HG02623 (cell line): ENCODE results near the gene GRIA3.
A peak's percentile ranks its signal among the peaks of the same experiment; 100 is the strongest.
"Not testable (repeated sequence)": the region's sequence is repeated elsewhere in the genome, so short reads cannot be mapped to it uniquely, and the experiment has no call there.

Source experiments
- ATAC-seq: cut with Tn5 transposase; IDR thresholded peaks from one replicate; pipeline ENCODE4 v1.9.1; 2021; ENCODE audit warnings: moderate library complexity; ENCODE audit not compliant: unreplicated experiment

Gene GRIA3

DNA sequence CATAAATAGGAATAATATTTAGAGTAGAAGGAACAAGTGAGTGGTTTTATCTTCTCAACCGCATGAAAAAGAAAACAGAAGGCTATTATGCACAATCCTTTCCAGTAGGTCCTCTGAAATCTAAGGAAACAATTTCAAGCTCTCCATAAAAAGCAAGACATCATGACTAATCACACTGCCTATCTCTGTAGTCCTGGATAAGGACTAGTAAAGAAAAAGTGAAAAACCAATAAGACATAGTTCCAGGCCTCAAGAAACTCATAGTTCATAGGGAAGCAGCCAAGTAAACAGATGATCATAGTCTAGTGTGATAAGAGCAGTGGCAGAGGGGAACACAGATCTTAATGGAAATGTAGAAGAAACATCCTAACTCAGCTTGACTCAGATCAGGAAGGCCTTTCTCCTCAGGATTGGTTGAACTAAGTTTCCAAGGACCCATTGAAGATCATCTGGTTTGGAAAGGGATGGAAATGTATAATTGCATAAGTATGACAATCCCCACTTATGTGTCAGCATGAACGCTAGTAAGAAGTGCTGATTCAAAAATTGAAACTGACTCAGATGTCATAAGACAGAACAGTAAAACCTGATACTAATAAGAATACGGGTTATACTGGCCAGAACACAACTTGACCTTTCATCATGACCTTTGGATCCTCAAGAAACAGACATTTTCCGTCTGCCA is 155.3 kb downstream of the GRIA3 start:
- peak; percentile 53 for ATAC-seq

DNA sequence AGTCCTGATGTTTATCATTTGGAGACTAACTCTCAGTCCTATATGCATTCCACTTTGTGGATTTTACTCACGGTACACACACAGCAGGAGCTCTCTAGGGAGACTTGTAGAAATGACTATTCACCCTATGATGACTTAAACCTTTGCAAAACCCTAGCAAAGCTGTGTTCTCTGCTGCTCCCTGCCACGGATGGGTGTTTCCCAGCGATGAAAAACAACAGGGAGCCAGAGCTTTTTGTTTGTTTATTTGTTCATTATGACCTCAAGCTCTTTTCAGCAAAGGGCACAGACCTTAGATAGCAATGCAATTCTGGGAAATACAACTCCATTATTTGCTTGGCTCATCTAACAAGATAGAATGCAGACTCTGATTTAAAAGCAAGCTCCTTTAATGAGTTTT is 156.6 kb downstream of the GRIA3 start:
- no peak for ATAC-seq

DNA sequence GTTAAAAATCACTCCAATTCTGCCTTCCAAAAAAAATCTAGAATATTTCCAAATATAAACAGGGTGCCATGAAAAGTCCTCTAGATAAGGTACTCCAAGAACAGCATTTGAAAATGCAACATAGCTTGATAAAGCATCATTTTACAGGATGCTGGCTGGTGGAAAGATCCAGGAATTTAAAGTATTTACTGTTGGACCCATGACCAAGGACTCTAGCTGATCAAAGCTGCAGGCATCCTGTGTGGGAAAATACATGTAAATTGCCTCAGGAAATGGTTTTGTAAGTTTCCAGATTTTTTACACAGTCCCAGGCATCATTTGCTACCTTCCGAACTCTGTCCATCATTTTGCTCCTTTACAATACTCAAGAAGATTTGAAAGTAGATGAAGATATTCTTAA is 164.4 kb downstream of the GRIA3 start:
- ATAC-seq = no peak

DNA sequence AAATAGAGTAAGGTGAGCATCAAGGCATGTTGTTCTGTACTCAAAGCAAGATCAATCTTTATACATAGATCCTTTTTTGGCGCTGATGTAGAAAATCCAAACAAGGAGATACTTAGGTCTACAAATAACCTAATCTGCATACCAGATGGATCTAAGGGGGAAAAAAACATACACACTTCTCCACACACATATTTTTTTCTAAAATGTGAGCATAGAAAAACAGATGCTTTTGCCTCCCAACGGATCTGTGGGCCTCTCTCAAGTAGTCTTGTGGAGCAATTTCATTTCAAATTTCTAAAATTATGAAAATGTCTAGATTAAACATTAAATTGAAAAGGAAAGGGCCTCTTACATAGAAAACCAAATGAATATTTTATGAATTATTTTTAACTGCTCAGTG is 166.1 kb downstream of the GRIA3 start:
- ATAC-seq = no peak

- ATAC-seq = peak; percentile 97
Measured at GRCh38 chrX:123357941-123358340, 173.9 kb downstream of the GRIA3 start.

DNA sequence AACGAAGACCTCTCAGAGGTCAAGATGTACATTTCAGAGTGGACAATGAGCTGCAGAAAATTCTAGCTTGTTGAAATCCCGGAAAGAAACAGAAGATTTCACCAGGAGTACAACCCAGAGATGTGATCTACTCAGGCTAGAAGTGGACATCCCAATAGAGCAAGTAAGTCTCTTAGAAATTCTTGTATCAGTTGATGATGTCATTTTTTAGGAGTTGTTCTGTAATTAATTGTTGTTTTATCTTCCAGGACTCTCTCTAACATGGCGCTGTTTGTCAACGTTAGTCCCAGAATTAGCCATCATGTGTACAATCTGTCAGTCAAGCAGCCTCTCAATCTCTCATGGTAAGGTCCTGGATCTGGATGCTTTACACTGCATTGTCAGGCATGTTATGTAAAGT is 174.4 kb downstream of the GRIA3 start:
- ATAC-seq = no peak

GRCh38 chrX:123361371-123361770 is 177.3 kb downstream of the GRIA3 start:
- ATAC-seq = no peak

DNA sequence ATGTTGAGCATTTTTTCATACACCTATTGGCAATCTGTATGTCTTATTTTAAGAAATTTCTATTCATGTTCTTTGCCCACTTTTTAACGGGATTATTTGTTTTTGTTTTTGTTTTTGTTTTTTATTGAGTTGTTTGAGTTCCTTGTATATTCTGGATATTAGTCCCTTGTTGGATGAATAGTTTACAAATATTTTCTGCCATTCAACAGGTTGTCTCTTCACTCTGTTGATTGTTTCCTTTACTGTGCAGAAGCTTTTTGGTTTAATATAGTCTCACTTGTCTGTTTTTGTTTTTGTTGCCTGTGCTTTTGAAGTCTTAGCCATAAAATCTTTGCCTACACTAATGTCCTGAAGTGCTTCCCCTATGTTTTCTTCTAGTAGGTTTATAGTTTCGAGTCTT is 202.1 kb downstream of the GRIA3 start:
- ATAC-seq = not testable (repeated sequence)

- no peak for ATAC-seq
Measured at GRCh38 chrX:123392921-123393320, 208.8 kb downstream of the GRIA3 start.

- no peak for ATAC-seq
Measured at GRCh38 chrX:123399709-123400108, 215.6 kb downstream of the GRIA3 start.

DNA sequence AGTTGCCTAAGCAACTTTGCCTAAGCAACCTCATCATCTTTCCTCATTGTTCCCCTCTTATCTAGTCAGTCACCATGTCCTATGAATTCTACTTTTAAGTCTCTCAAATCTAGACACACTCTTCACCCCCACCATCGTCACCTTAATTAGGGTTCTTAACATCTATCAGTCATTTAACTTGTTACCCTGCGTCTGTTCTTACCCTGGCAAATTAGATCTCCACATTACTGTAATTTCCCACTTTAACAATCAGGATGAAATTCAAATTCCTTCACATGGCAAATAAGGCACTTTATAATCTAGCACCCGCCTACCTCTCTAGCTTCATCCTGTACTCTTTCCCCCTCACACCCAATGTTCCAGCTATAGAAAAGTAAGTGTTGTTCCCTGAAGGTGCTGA is 221.2 kb downstream of the GRIA3 start:
- ATAC-seq = no peak

DNA sequence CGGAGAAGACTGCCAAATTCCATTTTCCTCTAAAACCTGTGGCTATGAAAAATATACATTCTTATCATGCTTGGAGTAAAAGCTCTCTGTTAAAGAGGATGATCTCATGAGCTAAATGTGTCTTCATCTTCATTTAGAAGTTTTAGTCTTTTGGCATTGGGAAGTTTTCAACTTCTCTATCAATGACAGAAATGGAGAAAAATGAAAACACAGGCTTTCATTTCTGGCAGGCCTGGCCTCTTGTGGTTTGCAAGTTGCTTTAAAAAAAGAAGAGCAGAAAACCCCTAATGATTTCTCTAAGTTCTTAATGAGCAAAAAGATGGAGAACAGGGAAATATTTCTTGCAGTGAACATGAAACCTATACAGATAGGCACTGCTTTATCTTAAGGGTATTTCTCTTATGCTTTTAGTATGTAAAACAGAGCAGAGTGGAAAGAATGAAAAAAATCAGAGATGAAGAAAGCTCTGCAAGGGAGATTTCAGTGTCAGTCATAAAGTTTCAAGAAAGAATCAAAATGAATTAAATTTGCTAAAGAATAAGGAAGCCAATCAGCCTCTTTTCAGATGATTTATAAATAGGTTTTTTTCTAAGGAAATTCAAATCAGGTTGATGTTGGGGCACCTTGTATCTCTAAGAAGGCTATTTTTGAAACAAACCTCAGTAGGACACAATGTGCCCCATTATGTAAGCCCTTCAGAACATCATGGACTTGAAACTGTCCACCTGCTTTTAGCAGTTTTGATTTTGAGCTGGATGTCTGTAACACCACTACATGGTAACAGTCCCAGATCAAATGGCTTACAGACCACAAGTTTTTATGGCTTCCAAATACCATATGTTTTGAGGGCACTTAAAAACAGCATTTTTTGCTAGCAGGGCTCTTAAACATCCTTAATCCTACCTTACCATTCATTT is 225.0 kb downstream of the GRIA3 start:
- ATAC-seq = peak; percentile 52

DNA sequence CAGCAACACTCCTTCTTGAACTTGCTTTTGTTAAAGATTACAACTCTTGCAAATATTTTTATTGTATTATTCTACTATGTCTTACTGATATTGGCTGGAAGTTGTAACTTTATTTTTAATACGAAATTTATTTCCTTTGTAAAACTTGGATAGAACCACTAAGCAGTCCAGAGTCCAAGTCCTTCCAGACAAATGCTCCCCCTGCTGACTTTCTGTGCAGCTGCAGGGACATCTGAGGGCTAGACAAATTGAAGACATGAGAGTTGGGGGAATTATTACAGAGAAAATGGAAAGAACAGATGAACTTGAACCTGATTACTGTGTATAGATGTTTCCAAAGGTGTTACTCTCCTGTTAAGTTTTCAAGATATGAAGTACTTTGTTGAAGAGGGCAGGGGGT is 238.8 kb downstream of the GRIA3 start:
- ATAC-seq = no peak

GRCh38 chrX:123424546-123424945 is 240.5 kb downstream of the GRIA3 start:
- ATAC-seq = peak; percentile 91

GRCh38 chrX:123425471-123425870 is 241.4 kb downstream of the GRIA3 start:
- ATAC-seq = no peak

DNA sequence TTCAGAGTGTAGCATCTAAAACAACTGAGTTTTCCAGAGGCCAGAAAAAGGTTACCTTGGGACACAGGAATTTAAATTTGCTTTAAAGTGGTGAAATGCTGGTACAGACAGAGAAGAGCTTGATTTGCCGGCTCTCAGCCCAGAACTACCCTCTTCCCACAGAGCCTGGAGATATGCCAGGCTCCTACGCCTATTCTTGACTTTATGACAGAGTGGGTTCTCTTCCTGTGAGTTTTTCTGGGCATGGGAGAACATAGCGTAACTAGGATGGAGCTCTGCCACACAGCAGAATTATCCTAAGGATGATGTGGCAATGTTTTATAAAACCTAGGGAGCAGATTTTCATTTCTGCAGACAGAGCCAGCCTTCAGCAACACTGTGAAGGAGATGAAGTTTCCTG is 241.8 kb downstream of the GRIA3 start:
- no peak for ATAC-seq

DNA sequence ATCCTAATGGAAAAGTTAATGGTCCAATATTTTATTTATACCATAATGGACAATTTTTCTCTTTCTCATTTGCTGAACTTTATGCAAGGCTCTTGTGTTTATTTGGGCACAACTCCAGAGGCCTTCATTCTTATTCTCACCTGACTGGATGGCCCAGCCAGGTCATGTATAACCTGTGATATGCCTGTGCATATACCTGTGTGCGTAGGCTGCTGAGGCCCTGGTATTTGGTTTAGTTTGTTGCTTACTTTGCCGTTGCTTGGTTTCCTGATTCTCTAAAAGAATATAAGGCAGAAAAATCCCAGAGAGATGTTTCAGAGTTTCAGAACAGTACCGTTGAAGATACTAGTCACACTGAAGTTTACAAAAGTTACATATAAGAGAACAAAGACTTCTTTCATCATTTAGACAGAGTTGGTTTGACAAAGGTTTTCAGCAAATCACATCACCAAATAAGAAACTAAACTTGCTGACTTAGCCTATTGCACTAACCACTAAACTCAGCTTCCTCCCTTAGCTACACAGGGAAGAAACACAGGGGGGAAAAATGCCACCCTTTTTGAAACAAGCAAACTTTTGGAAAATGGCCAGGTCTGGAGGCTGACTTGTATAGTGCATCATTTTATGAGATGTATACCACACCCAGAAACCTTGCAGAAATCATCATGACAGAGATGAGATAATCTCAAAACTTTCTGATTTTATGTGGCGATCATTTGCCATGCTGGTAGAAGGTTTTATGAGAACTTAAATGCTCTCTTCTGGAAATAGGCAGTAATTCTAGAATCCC is 248.5 kb downstream of the GRIA3 start:
- ATAC-seq = no peak

GRCh38 chrX:123436512-123437136 is 252.5 kb downstream of the GRIA3 start:
- ATAC-seq = no peak

GRCh38 chrX:123439926-123440325 is 255.8 kb downstream of the GRIA3 start:
- ATAC-seq = not testable (repeated sequence)

DNA sequence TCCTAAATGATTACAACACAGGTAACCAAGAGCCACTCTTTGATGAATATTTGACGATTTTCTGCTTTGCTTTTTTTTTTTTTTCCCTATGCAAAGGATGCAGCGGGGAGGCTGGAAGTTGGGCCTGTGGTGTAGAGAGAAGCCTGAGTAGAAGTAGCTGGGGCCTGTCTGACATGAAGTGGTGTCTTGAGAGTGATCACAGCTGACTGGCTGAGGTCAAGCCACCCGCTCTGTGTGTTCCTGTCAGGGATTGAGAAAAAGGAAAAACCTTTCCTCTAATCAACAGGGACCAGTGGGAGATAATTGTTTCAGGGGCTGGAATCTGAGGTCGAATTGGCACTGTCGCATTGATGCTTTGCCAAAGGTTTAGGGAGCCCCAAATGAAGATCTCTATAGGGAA is 258.7 kb downstream of the GRIA3 start:
- no peak for ATAC-seq

DNA sequence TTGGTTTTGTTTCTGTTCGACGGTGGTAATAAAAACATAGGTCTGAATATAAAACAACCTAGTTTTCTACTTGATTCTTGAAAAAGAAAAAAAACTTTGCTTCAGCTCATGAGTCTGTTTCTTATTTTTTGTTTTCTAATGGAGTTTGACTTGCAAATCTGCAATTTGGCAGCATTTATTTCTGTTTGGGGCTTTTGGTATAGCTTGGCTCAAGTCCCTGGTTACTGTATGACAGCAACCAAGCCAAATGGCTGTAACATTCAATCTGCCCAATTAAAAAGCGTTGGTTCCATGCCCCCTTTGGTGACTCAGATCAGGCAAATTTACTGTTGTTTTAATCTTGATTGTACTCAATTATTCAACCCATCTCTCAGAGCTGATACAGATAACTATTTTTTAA is 263.4 kb downstream of the GRIA3 start:
- ATAC-seq = no peak
